Tibial nerve (tissue), 4 donors: ENCODE data around the gene ABR. TPM values are rescaled to one million over a fixed set of nuclear protein-coding genes. Genes with fewer than 3 reads are reported as not detected.
A peak's percentile ranks its signal among the peaks of the same experiment; 100 is the strongest.
"Not testable (repeated sequence)": the region's sequence is repeated elsewhere in the genome, so short reads cannot be mapped to it uniquely, and the experiment has no call there.

Experiments
- DNase-seq, 2 donors: peaks; one replicate each; pipeline ENCODE4 v3.0.0-alpha.2; 2019; ENCODE audit warnings: low spot score in 2 of 2
- H3K27ac ChIP-seq, 4 donors: fragments of 200-600 bp; sonication (generic) in 3 of 4; one replicate each; pipeline ENCODE4 v1.5.1; 2017 to 2019; ENCODE audit warnings: mild to moderate bottlenecking in 1 of 4
- H3K27me3 ChIP-seq, 2 donors: fragments of 200-600 bp; sonication (generic) in 1 of 2; one replicate each; pipeline versions ENCODE4 v1.5.1 to v1.6.0; 2017 to 2019
- H3K36me3 ChIP-seq, 3 donors: fragments of 200-600 bp; sonication (generic); one replicate each; pipeline ENCODE4 v1.5.1; 2018 to 2019
- H3K4me1 ChIP-seq, 4 donors: fragments of 200-600 bp; sonication (generic) in 3 of 4; one replicate each; pipeline ENCODE4 v1.5.1; 2017 to 2019
- H3K4me3 ChIP-seq, 4 donors: fragments of 200-600 bp; sonication (generic) in 3 of 4; one replicate each; pipeline ENCODE4 v1.5.1; 2017 to 2019; ENCODE audit warnings: mild to moderate bottlenecking in 1 of 4, moderate library complexity in 1 of 4
- H3K9me3 ChIP-seq, 4 donors: fragments of 200-600 bp; sonication (generic) in 3 of 4; one replicate each; pipeline ENCODE4 v1.5.1; 2017 to 2019
- CTCF ChIP-seq, 5 experiments: fragments of 200-600 bp in 3 of 5; fragments of 450-650 bp in 2 of 5; sonication (generic) in 3 of 5; IDR thresholded peaks; one replicate each; pipeline ENCODE4 v1.5.1; 2016 to 2019; ENCODE audit warnings: antibody characterized with exemption in 5 of 5, mild to moderate bottlenecking in 3 of 5, moderate library complexity in 2 of 5
- EP300 ChIP-seq, 2 donors: sonication (generic); formaldehyde crosslinking; IDR thresholded peaks; one replicate each; pipeline ENCODE4 v1.6.1; 2017; ENCODE audit warnings: antibody characterized with exemption in 2 of 2, mild to moderate bottlenecking in 1 of 2
- POLR2A ChIP-seq, 2 donors: fragments of 450-650 bp; IDR thresholded peaks; one replicate each; pipeline ENCODE4 v1.6.1; 2017; ENCODE audit warnings: antibody characterized with exemption in 2 of 2, mild to moderate bottlenecking in 2 of 2, moderate library complexity in 2 of 2
- WGBS, 2 donors: methylation state at CpG; one replicate each; pipeline ENCODE4 v1.1.5; 2018; 5-methylcytosine and 5-hydroxymethylcytosine counted together
- total RNA-seq, 4 donors: library from RNA; depleted of rRNA; stranded (reverse); fragments of >200 nt; gene quantifications; one replicate each; pipeline ENCODE4 v1.1.0, GENCODE V29; 2016

Gene ABR
- total RNA-seq, 4 donors from 2014 or later = 88.8 to 193 (median 133) TPM

DNA sequence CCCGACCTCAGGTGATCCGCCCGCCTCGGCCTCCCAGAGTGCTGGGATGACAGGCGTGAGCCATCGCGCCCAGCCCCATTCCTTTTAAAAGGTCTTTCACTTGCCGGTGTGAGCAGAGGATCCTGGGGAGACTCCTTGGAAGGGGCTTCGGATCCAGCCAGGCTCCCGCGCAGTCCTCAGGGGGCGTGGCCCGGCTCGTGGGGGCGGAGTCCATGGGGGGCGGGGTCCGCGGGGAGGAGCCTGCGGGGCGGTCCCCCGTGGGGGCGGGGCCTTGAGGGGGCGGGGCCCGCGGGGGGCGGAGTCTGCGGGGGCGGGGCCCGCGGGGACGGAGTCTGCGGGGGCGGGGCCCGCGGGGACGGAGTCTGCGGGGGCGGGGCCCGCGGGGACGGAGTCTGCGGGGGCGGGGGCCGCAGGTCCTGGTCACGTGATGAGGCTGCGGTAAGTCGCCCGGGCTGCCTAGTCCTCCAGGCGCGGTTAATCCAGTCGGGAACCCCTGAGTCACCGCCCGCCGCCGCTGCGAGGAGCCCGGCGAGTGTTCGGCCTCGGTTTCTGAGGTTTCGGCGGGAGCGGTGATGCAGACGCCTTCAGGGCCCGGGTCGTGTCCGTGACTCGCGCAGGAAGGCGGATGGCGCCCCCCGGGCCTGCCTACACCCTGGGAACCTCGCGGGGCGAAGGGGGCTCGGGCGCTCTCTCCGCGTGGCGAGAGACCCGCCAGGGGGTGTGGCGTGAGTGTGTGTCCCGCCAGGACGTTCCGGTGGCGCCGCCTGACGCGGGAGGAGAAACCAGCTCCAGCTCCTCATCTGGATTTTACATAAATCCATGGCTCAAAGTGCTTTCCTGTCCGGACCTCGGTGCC, 23.6 kb upstream of the ABR start:
- no peaks in the 10 kb centered on the region for H3K27me3 ChIP-seq
- peak; percentile 36 to 60 for DNase-seq
- peak overlapping the region; percentile 24 to 63 (median 40) for H3K4me3 ChIP-seq
- TF ChIP-seq POLR2A (IDR thresholded peaks at IDR 0.05) (no peak), EP300 (IDR thresholded peaks at IDR 0.05) (no peak), CTCF (IDR thresholded peaks at IDR 0.05) (peak in 3 of 5 experiments; percentile 9 to 23 (median 10))
- 18 to 55% methylated on average over 5 to 45 of the region's 91 CpGs for WGBS, 2 donors
- no peaks in the 10 kb centered on the region for H3K9me3 ChIP-seq
- no peaks in the 10 kb centered on the region for H3K36me3 ChIP-seq
- peaks cover 0 to 20% (median 7%) of the 10 kb centered on the region in 4 donors for H3K4me1 ChIP-seq
- H3K27ac ChIP-seq = peak overlapping the region; percentile 0 to 85 (median 44)

DNA sequence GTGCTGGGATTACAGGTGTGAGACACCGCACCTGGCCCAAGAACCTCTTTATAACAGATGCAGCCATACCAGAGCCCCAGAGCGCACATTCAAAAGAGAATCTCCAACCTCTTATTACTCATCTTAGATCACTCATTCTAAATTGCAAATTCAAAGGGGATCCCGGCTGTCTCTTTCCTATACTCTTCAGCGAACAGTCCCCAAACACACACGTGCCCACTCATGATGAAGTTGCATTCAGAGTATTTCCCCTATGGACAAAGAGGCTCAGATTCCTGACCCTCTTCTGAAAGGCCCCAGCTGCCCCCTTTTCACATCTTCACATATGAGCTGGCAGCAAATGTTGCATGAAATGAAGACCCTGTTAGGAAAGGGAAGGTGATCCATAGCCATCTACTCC, 22.5 kb upstream of the ABR start:
- Histone ChIP-seq H3K4me1 (peaks cover 0 to 30% (median 13%) of the 10 kb centered on the region in 4 donors), H3K27me3 (no peaks in the 10 kb centered on the region), H3K36me3 (no peaks in the 10 kb centered on the region), H3K9me3 (no peaks in the 10 kb centered on the region), H3K27ac (no peak overlapping the region), H3K4me3 (no peak overlapping the region)
- TF ChIP-seq EP300 (IDR thresholded peaks at IDR 0.05) (no peak), CTCF (IDR thresholded peaks at IDR 0.05) (no peak), POLR2A (IDR thresholded peaks at IDR 0.05) (no peak)
- no peak for DNase-seq
- WGBS, 2 donors = 82 to 87% methylated on average over 5 of the region's 5 CpGs

- H3K4me3 ChIP-seq = no peak overlapping the region
- no peaks in the 10 kb centered on the region for H3K9me3 ChIP-seq
- peaks cover 0 to 35% (median 16%) of the 10 kb centered on the region in 4 donors for H3K4me1 ChIP-seq
- no peak overlapping the region for H3K27ac ChIP-seq
- no peak for DNase-seq
- TF ChIP-seq POLR2A (IDR thresholded peaks at IDR 0.05) = no peak
- TF ChIP-seq CTCF (IDR thresholded peaks at IDR 0.05) = no peak
- TF ChIP-seq EP300 (IDR thresholded peaks at IDR 0.05) = no peak
- no peaks in the 10 kb centered on the region for H3K36me3 ChIP-seq
- WGBS, 2 donors = 72 to 77% methylated on average over 25 of the region's 25 CpGs
- no peaks in the 10 kb centered on the region for H3K27me3 ChIP-seq
Observed at GRCh38 chr17:1201132-1201702, 21.4 kb upstream of the ABR start.

DNA sequence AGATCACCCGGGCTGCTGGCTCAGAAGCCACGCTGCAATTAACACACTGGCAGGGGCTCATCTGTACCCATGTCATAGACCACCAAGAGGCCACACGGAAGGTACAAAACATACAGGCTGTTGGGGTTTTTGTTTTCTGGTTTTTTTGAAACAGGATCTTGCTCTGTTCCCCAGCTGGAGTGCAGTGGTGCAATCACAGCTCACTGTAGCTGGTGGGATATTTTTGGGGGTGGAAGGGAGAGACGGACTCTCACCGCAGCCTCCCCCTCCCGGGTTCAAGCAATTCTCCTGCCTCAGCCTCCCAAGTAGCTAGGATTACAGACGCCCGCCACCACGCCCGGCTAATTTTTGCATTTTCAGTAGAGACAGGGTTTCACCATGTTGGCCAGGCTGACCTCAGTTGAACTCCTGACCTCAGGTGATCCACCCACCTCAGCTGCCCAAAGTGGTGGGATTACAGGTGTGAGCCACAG, 19.5 kb upstream of the ABR start:
- DNase-seq, H3K36me3 ChIP-seq, H3K9me3 ChIP-seq, H3K27me3 ChIP-seq, H3K4me3 ChIP-seq: not testable (repeated sequence)
- Histone ChIP-seq H3K27ac (peak overlapping the region in 3 of 4 donors; percentile 75 to 84 (median 76)), H3K4me1 (peaks cover 0 to 35% (median 16%) of the 10 kb centered on the region in 4 donors)
- 75% methylated on average over 10 of the region's 10 CpGs for WGBS, 2 donors

DNA sequence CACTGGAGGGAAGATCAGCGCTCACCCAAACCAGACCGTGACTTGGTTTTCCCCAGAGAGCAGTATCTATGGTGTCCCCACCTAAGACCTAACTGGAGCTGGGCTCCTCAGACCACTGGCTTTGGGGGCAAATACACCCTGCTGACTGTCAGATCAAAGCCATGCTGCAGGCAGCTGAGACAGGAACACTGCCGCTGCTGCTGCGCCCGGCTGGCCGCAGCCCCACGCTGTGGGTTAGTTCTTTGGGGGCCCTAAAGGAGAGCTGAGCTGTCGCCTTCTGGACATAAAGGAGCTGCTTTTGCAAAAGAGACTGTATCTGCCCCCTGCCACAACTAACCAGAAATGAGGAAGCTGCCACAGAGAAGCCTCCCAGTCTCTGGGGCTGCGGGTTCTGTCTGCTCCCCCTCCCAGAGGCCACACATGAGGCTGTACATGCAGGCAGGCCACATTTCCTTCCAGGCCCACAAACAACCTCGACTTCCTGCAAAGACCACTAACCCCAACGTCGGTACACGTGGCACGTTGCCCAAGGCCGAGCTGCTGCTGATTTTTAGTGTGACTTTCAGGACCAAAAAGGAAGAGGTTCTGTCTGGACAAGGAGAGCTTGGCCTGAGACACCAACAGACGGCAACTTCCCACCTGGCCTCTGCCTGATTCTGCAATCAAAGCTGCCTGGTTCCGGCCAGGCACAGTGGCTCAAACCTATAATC, 18.2 kb upstream of the ABR start:
- H3K9me3 ChIP-seq = no peaks in the 10 kb centered on the region
- no peaks in the 10 kb centered on the region for H3K36me3 ChIP-seq
- H3K4me1 ChIP-seq = peaks cover 0 to 26% (median 14%) of the 10 kb centered on the region in 4 donors
- TF ChIP-seq CTCF (IDR thresholded peaks at IDR 0.05) (no peak), EP300 (IDR thresholded peaks at IDR 0.05) (peak; percentile 19 to 76), POLR2A (IDR thresholded peaks at IDR 0.05) (no peak)
- WGBS, 2 donors = 31 to 45% methylated on average over 15 to 17 of the region's 17 CpGs
- H3K4me3 ChIP-seq = no peak overlapping the region
- DNase-seq = peak; percentile 61 to 80
- peak overlapping the region in 3 of 4 donors; percentile 75 to 84 (median 76) for H3K27ac ChIP-seq
- H3K27me3 ChIP-seq = no peaks in the 10 kb centered on the region
